ENCODE results near the gene DBF4. TPM values are rescaled to one million over a fixed set of nuclear protein-coding genes. Genes with fewer than 3 reads are reported as not detected.
A peak's percentile ranks its signal among the peaks of the same experiment; 100 is the strongest.

Gene DBF4
- total and polyA plus RNA-seq, 2 of the 13 experiments (the other 11 are each of a cell fraction or from before 2014, with no cell fraction given) = 5.0 to 64.4 TPM

GRCh38 chr7:87875151-87876039 is 898 bp upstream of the DBF4 start (continued):
- peak; percentile 7 for TF ChIP-seq ZNF781 (CRISPR knock-in tag; IDR thresholded peaks at IDR 0.05; ENCODE audit: borderline replicate concordance, not compliant biosample characterization)
- TF ChIP-seq KDM1A (CRISPR knock-in tag; IDR thresholded peaks at IDR 0.05) = no peak
- TF ChIP-seq FOXK2 (IDR thresholded peaks at IDR 0.05) = no peak
- peak; percentile 70 for TF ChIP-seq ZBTB7A (CRISPR knock-in tag; IDR thresholded peaks at IDR 0.05)
- no peak for TF ChIP-seq TARDBP (CRISPR knock-in tag; IDR thresholded peaks at IDR 0.05)
- no peak for TF ChIP-seq ZNF3 (CRISPR knock-in tag; IDR thresholded peaks at IDR 0.05)
- no peak for TF ChIP-seq HNRNPL (IDR thresholded peaks at IDR 0.05; ENCODE audit: low read depth, low read length)
- peak; percentile 64 for TF ChIP-seq ZFP36L1 (CRISPR knock-in tag; IDR thresholded peaks at IDR 0.05)
- TF ChIP-seq ZBTB40 (IDR thresholded peaks at IDR 0.05) = no peak
- peak; percentile 28; the same call in 1 of the 2 replicates for TF ChIP-seq ZBTB40 (CRISPR knock-in tag; IDR thresholded peaks at IDR 0.05)
- TF ChIP-seq ATM (IDR thresholded peaks at IDR 0.05; ENCODE audit: borderline replicate concordance) = no peak
- no peak for TF ChIP-seq MEF2D (CRISPR knock-in tag; IDR thresholded peaks at IDR 0.05)
- TF ChIP-seq FOXJ3 (CRISPR knock-in tag; IDR thresholded peaks at IDR 0.05; ENCODE audit: borderline replicate concordance) = 0 out of 2 replicates have a peak, but pooled peaks have one; percentile 17
- peak; percentile 65; the same call in 1 of the 2 replicates for TF ChIP-seq HIVEP1 (CRISPR knock-in tag; IDR thresholded peaks at IDR 0.05)
- TF ChIP-seq NRL (CRISPR knock-in tag; IDR thresholded peaks at IDR 0.05; ENCODE audit: borderline replicate concordance) = 0 out of 2 replicates have a peak, but pooled peaks have one; percentile 64
- no peak for TF ChIP-seq MBNL3 (CRISPR knock-in tag; conservative IDR thresholded peaks at IDR 0.05)
- TF ChIP-seq JUN (CRISPR knock-in tag; IDR thresholded peaks at IDR 0.05) = no peak
